ENCODE data around the gene C16orf92. TPM values are rescaled to one million over a fixed set of nuclear protein-coding genes. Genes with fewer than 3 reads are reported as not detected.
"Not testable (repeated sequence)": the region's sequence is repeated elsewhere in the genome, so short reads cannot be mapped to it uniquely, and the experiment has no call there.

Gene C16orf92
- total and polyA plus RNA-seq, 2 of the 13 experiments (the other 11 are each of a cell fraction or from before 2014, with no cell fraction given) = not detected

GRCh38 chr16:30012598-30012997, 10.4 kb upstream of the C16orf92 start:
- H3K27ac ChIP-seq (ENCODE audit: extremely low read length, insufficient read depth, low read length); H3K4me2 ChIP-seq (ENCODE audit: low read depth, low read length); BruUV-seq (replicated peaks); POLR2A ChIA-PET; in situ Hi-C loops (cut with HindIII; ENCODE audit: extremely low pct_ligation_motif_present, low pct_unique_long_range_greater_than_20kb); H3K9me3 ChIP-seq (ENCODE audit: low read length); H2AFZ ChIP-seq (ENCODE audit: low read length); CTCF ChIA-PET (ENCODE audit: low intra/inter-chr PET ratio, low total read pairs); H4K20me1 ChIP-seq (ENCODE audit: insufficient read depth, low read length); H3K4me3 ChIP-seq (replicated peaks in 1 of 3; ENCODE audit: insufficient read depth in 1 of 3, low read depth in 2 of 3, low read length in 3 of 3); intact Hi-C loops (cut with micrococcal nuclease; ENCODE audit: unreplicated experiment); ATAC-seq; H3K79me2 ChIP-seq (ENCODE audit: insufficient read depth, low read length); DNase-seq (ENCODE audit: low spot score); FAIRE-seq; H3K9ac ChIP-seq (ENCODE audit: insufficient read depth, low read depth, low read length); H3K36me3 ChIP-seq (replicated peaks in 1 of 2; ENCODE audit: control insufficient read depth in 1 of 2, insufficient read depth in 2 of 2, low read length in 2 of 2); TF ChIP-seq FOXA1 (IDR thresholded peaks at IDR 0.05): not testable (repeated sequence)
- Histone ChIP-seq H3K4me1 (ENCODE audit: insufficient read depth, low read length) (peaks cover 43% of the 10 kb centered on the region), H3K27me3 (ENCODE audit: control insufficient read depth in 1 of 2, insufficient read depth in 2 of 2, low read length in 2 of 2) (peaks cover 10 to 31% of the 10 kb centered on the region in 2 experiments; a peak in 4 of 5 replicates)
- peak; percentile 75; the same call in 1 of the 2 replicates for TF ChIP-seq ZNF770 (CRISPR knock-in tag; IDR thresholded peaks at IDR 0.05)
- peak; percentile 2; the same call in 1 of the 2 replicates for TF ChIP-seq ZNF687 (CRISPR knock-in tag; IDR thresholded peaks at IDR 0.05)
- TF ChIP-seq MXD3 (CRISPR knock-in tag; IDR thresholded peaks at IDR 0.05) = 0 out of 2 replicates have a peak, but pooled peaks have one; percentile 27
- 0 out of 2 replicates have a peak, but pooled peaks have one; percentile 8 for TF ChIP-seq FOXA3 (CRISPR knock-in tag; IDR thresholded peaks at IDR 0.05)
- 0 out of 2 replicates have a peak, but pooled peaks have one; percentile 21 for TF ChIP-seq FOXA1 (CRISPR knock-in tag; IDR thresholded peaks at IDR 0.05)
- peak; percentile 82 for TF ChIP-seq ZNF121 (CRISPR knock-in tag; IDR thresholded peaks at IDR 0.05)
- 51% methylated on average over 14 of the region's 14 CpGs for WGBS (ENCODE audit: low lambda C conversion rate)

GRCh38 chr16:30015450-30015849, 7.5 kb upstream of the C16orf92 start:
- H4K20me1 ChIP-seq (ENCODE audit: insufficient read depth, low read length); H3K36me3 ChIP-seq (replicated peaks in 1 of 2; ENCODE audit: control insufficient read depth in 1 of 2, insufficient read depth in 2 of 2, low read length in 2 of 2); H3K4me2 ChIP-seq (ENCODE audit: low read depth, low read length); intact Hi-C loops (cut with micrococcal nuclease; ENCODE audit: unreplicated experiment); in situ Hi-C loops (cut with HindIII; ENCODE audit: extremely low pct_ligation_motif_present, low pct_unique_long_range_greater_than_20kb); H3K9ac ChIP-seq (ENCODE audit: insufficient read depth, low read depth, low read length); H3K27ac ChIP-seq (ENCODE audit: extremely low read length, insufficient read depth, low read length); H3K79me2 ChIP-seq (ENCODE audit: insufficient read depth, low read length); CTCF ChIA-PET (ENCODE audit: low intra/inter-chr PET ratio, low total read pairs); H3K9me3 ChIP-seq (ENCODE audit: low read length); ATAC-seq; DNase-seq (ENCODE audit: low spot score); H3K4me3 ChIP-seq (replicated peaks in 1 of 3; ENCODE audit: insufficient read depth in 1 of 3, low read depth in 2 of 3, low read length in 3 of 3); POLR2A ChIA-PET; FAIRE-seq; H2AFZ ChIP-seq (ENCODE audit: low read length); BruUV-seq (replicated peaks): not testable (repeated sequence)
- WGBS (ENCODE audit: low lambda C conversion rate) = 70% methylated on average over 7 of the region's 7 CpGs
- Histone ChIP-seq H3K27me3 (ENCODE audit: control insufficient read depth in 1 of 2, insufficient read depth in 2 of 2, low read length in 2 of 2) (peaks cover 4 to 27% of the 10 kb centered on the region in 2 experiments; a peak in 4 of 5 replicates), H3K4me1 (ENCODE audit: insufficient read depth, low read length) (peaks cover 26% of the 10 kb centered on the region)
